AG20443 (cell line): ENCODE measurements around the gene CALD1.

Source experiments
- DNase-seq: peaks from one replicate; pipeline ENCODE4 v3.0.0; 2012; ENCODE audit warnings: low spot score, mixed read lengths

CALD1 gene

DNA sequence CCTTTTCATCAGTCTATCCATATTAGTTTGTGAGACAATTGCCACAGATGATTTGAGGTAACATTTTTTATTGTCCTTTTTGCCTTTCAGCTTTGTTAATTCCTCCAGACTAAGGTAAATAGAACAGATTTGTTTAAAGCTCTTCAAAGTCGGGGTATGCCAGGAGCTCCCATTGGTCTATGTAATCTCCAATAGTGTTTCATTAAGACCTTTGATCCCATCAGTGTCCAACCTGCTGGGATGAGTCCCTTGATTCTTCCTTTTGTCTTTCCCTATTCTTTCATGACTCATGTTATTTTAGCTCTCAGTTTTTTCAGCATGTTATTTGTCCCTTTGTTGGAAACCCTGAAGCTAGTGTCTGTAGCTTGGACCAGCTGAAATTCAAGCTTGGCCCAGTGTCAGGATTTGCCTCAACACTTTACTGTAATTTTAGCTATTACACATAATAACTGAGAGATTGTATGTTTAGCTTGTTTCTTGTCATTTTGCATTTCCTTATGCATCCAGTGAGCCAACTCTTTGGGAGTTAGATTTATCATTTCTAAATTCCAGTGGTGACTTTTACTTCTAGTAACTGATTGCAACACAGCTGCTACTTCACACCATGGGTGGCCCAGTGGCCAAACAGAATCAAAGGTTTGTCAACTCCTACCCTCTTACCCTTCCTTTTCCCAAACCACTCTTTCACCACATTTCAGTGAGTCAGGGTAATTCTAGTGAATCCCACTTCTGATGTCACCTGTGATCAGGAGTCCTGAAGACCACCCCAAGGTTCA is 222.1 kb downstream of the CALD1 start:
- peak; percentile 19 for DNase-seq

- DNase-seq: no peak
Observed at GRCh38 chr7:135012229-135012628, 232.8 kb downstream of the CALD1 start.
